Stimulated activated effector memory CD8-positive, alpha-beta T cell treated with anti-CD3 and anti-CD28 coated beads, Interleukin-12 subunit alpha, Interleukin-12 subunit beta, amount 100 ng/mL, for 72 hours (primary cell): ENCODE data around the gene CBLN1.
"Not testable (repeated sequence)": the region's sequence is repeated elsewhere in the genome, so short reads cannot be mapped to it uniquely, and the experiment has no call there.

ENCODE experiments used
- ATAC-seq: fragments of 150-1000 bp; cut with Tn5 transposase; 2 replicates; pipeline ENCODE4 v1.10.0; 2021
- DNase-seq, 2 donors: peaks; one replicate each; pipeline ENCODE4 v3.0.0; 2021 to 2022; ENCODE audit warnings: low spot score in 2 of 2
- H3K27ac Mint-ChIP-seq: one replicate; pipeline ENCODE4 v1.8.0; 2022; ENCODE audit warnings: mild to moderate bottlenecking, mixed read lengths
- H3K36me3 Mint-ChIP-seq: one replicate; pipeline ENCODE4 v1.8.0; 2022; ENCODE audit warnings: mild to moderate bottlenecking, mixed read lengths
- H3K4me1 Mint-ChIP-seq: one replicate; pipeline ENCODE4 v1.8.0; 2022; ENCODE audit warnings: mixed read lengths
- H3K4me3 Mint-ChIP-seq: one replicate; pipeline ENCODE4 v1.8.0; 2022; ENCODE audit warnings: mild to moderate bottlenecking, mixed read lengths
- H3K9me3 Mint-ChIP-seq: one replicate; pipeline ENCODE4 v1.8.0; 2022; ENCODE audit warnings: mixed read lengths

CBLN1 gene

GRCh38 chr16:49268667-49269066, 13.0 kb downstream of the CBLN1 start:
- DNase-seq, result no peak
- ATAC-seq, result no peak
- Mint-ChIP-seq H3K4me1 (no peaks in the 10 kb centered on the region), H3K36me3 (no peaks in the 10 kb centered on the region), H3K4me3 (no peak overlapping the region), H3K27ac (no peak overlapping the region), H3K9me3 (no peaks in the 10 kb centered on the region)

GRCh38 chr16:49262501-49262900, 19.1 kb downstream of the CBLN1 start:
- no peak for ATAC-seq
- H3K9me3 Mint-ChIP-seq, result peaks cover 7% of the 10 kb centered on the region
- H3K27ac Mint-ChIP-seq, result no peak overlapping the region
- H3K36me3 Mint-ChIP-seq, result no peaks in the 10 kb centered on the region
- DNase-seq, result no peak
- H3K4me1 Mint-ChIP-seq, result no peaks in the 10 kb centered on the region
- H3K4me3 Mint-ChIP-seq, result no peak overlapping the region

- H3K4me3 Mint-ChIP-seq, result no peak overlapping the region
- no peak for DNase-seq
- no peak overlapping the region for H3K27ac Mint-ChIP-seq
- no peaks in the 10 kb centered on the region for H3K36me3 Mint-ChIP-seq
- peaks cover 7% of the 10 kb centered on the region for H3K9me3 Mint-ChIP-seq
- ATAC-seq, result no peak
- no peaks in the 10 kb centered on the region for H3K4me1 Mint-ChIP-seq
Observed at GRCh38 chr16:49261930-49262329, 19.7 kb downstream of the CBLN1 start.

GRCh38 chr16:49260956-49261530, 20.6 kb downstream of the CBLN1 start:
- peaks cover 9% of the 10 kb centered on the region for H3K9me3 Mint-ChIP-seq
- DNase-seq (no peak), ATAC-seq (no peak)
- no peak overlapping the region for H3K27ac Mint-ChIP-seq
- H3K4me1 Mint-ChIP-seq, result no peaks in the 10 kb centered on the region
- H3K4me3 Mint-ChIP-seq, result no peak overlapping the region
- H3K36me3 Mint-ChIP-seq, result no peaks in the 10 kb centered on the region

- no peaks in the 10 kb centered on the region for H3K36me3 Mint-ChIP-seq
- H3K9me3 Mint-ChIP-seq, result peaks cover 9% of the 10 kb centered on the region
- ATAC-seq (no peak), DNase-seq (no peak)
- no peak overlapping the region for H3K27ac Mint-ChIP-seq
- no peaks in the 10 kb centered on the region for H3K4me1 Mint-ChIP-seq
- H3K4me3 Mint-ChIP-seq, result no peak overlapping the region
Observed at GRCh38 chr16:49260253-49260652, 21.4 kb downstream of the CBLN1 start.

GRCh38 chr16:49259330-49259729, 22.3 kb downstream of the CBLN1 start:
- ATAC-seq (no peak), DNase-seq (no peak)
- no peak overlapping the region for H3K4me3 Mint-ChIP-seq
- H3K36me3 Mint-ChIP-seq, result no peaks in the 10 kb centered on the region
- H3K27ac Mint-ChIP-seq, result no peak overlapping the region
- peaks cover 9% of the 10 kb centered on the region for H3K9me3 Mint-ChIP-seq
- H3K4me1 Mint-ChIP-seq, result no peaks in the 10 kb centered on the region

- Mint-ChIP-seq H3K9me3 (peaks cover 3% of the 10 kb centered on the region), H3K36me3 (no peaks in the 10 kb centered on the region), H3K27ac (no peak overlapping the region), H3K4me1 (no peaks in the 10 kb centered on the region), H3K4me3 (no peak overlapping the region)
- ATAC-seq (no peak), DNase-seq (no peak)
Observed at GRCh38 chr16:49250689-49251088, 30.9 kb downstream of the CBLN1 start.

DNA sequence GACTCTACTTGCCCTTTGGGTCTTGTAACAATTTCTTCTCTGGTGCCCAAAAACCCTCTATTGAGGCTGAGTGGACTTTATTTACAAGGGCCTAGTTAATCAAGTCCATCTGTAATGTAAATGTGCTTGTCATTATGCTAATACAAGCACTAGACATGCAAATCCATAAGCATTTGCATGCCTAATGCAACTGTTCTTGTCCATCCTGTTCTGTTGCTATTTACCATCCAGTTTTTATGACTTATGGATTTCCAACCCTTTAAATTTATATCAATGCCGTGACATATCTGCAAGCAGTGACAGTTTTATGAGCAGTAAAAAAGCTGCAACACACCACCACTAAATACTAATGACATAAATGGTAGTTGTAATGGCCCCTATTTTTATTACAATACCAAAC, 33.4 kb downstream of the CBLN1 start:
- DNase-seq (no peak), ATAC-seq (no peak)
- peaks cover 2% of the 10 kb centered on the region for H3K9me3 Mint-ChIP-seq
- H3K36me3 Mint-ChIP-seq, result no peaks in the 10 kb centered on the region
- no peak overlapping the region for H3K4me3 Mint-ChIP-seq
- no peaks in the 10 kb centered on the region for H3K4me1 Mint-ChIP-seq
- H3K27ac Mint-ChIP-seq, result no peak overlapping the region

- H3K9me3 Mint-ChIP-seq, result peaks cover 6% of the 10 kb centered on the region
- H3K36me3 Mint-ChIP-seq, result no peaks in the 10 kb centered on the region
- H3K27ac Mint-ChIP-seq, result no peak overlapping the region
- H3K4me1 Mint-ChIP-seq, result no peaks in the 10 kb centered on the region
- DNase-seq (no peak), ATAC-seq (no peak)
- H3K4me3 Mint-ChIP-seq, result no peak overlapping the region
Observed at GRCh38 chr16:49236216-49236615, 45.4 kb downstream of the CBLN1 start.

DNA sequence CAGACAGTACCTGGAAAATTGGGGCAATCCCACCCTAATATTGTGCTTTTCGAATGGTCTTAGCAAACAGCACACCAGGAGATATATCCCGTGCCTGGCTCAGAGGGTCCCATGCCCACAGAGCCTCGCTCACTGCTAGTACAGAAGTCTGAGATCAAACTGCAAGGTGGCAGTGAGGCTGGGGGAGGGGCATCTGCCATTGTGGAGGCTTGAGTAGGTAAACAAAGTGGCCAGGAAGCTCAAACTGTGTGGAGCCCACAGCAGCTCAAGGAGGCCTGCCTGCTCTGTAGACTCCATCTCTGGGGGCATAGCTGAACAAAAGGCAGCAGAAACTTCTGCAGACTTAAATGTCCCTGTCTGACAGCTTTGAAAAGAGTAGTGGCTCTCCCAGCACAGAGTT, 53.3 kb downstream of the CBLN1 start:
- not testable (repeated sequence) for ATAC-seq, H3K4me3 Mint-ChIP-seq, H3K4me1 Mint-ChIP-seq, H3K27ac Mint-ChIP-seq, H3K36me3 Mint-ChIP-seq, DNase-seq
- peaks cover 12% of the 10 kb centered on the region for H3K9me3 Mint-ChIP-seq
